SJSA1 (cell line): Measurements from ENCODE around the gene RASA1. TPM values are rescaled to one million over a fixed set of nuclear protein-coding genes. Genes with fewer than 3 reads are reported as not detected.
"Not testable (repeated sequence)": the region's sequence is repeated elsewhere in the genome, so short reads cannot be mapped to it uniquely, and the experiment has no call there.

Experiments used
- DNase-seq, 2 experiments: peaks; one replicate each; pipeline ENCODE4 v3.0.0-alpha.2; 2015 to 2020; ENCODE audit warnings: low spot score in 2 of 2, low read depth in 1 of 2
- H3K27ac ChIP-seq: fragments of 250-450 bp; sonication (Bioruptor Pico); 2 replicates; pipeline ENCODE4 v1.5.1; 2020; ENCODE audit warnings: mild to moderate bottlenecking, moderate library complexity
- H3K27me3 ChIP-seq: fragments of 250-450 bp; sonication (Bioruptor Pico); replicated peaks from 2 replicates; pipeline ENCODE4 v1.5.1; 2020; ENCODE audit warnings: mild to moderate bottlenecking, moderate library complexity
- H3K36me3 ChIP-seq: fragments of 250-450 bp; sonication (Bioruptor Pico); 2 replicates; pipeline ENCODE4 v1.5.1; 2020; ENCODE audit warnings: mild to moderate bottlenecking
- H3K4me1 ChIP-seq: fragments of 250-450 bp; sonication (Bioruptor Pico); replicated peaks from 2 replicates; pipeline ENCODE4 v1.6.1; 2021; ENCODE audit warnings: mild to moderate bottlenecking
- H3K4me3 ChIP-seq: fragments of 250-450 bp; sonication (Bioruptor Pico); 2 replicates; pipeline ENCODE4 v1.5.1; 2020; ENCODE audit warnings: mild to moderate bottlenecking
- H3K9me3 ChIP-seq: fragments of 250-450 bp; sonication (Bioruptor Pico); replicated peaks from 2 replicates; pipeline ENCODE4 v1.5.1; 2020; ENCODE audit warnings: mild to moderate bottlenecking
- total RNA-seq: library from RNA; depleted of rRNA; stranded (reverse); fragments of >200 nt; shearing (Covaris generic); gene quantifications from 2 replicates; pipeline ENCODE4 v1.2.3, GENCODE V29; 2014

RASA1 gene
- total RNA-seq, 1 experiment from 2014 or later: 36.9 TPM

DNA sequence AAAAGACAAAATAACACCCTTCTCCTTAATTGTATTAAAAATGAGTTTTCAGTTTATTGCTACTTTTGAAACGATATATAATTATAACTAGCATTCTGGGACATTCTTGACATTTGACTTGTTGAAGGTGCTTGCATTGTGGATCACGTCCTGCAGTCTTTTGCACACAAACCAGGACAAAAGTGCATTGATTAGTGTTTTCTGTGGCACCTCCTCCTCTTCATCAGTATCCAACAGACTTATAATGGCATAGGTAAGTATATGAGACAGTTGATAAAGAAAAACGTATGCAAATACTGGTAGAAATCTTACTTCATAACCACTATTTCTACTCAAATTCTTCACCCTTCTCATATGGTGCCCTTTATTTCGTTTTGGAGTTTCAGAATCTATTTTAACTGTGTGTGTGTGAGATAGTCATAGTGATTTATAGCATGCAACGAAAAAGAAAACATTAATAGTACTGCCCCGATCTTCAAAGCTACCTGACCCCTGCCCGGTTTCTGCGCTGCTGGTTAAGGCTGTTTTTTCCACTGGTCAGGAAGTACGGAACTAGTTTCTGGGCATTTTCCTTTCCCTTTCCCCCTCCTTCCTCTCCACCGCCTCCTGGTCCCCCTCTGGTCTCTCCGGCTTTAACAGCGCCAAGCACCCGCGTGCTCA, 639 bp upstream of the RASA1 start:
- Histone ChIP-seq H3K27me3 (no peaks in the 10 kb centered on the region), H3K4me1 (peaks cover 5% of the 10 kb centered on the region), H3K27ac (peak overlapping the region; percentile 72), H3K36me3 (0 out of 2 replicates have a peak, but pooled peaks cover 4% of the 10 kb centered on the region), H3K4me3 (peak overlapping the region; percentile 71), H3K9me3 (no peaks in the 10 kb centered on the region)
- no peak for DNase-seq

GRCh38 chr5:87268126-87268969, 665 bp downstream of the RASA1 start:
- no peaks in the 10 kb centered on the region for H3K9me3 ChIP-seq
- DNase-seq: peak; percentile 60 to 81
- H3K36me3 ChIP-seq: 0 out of 2 replicates have a peak, but pooled peaks cover 4% of the 10 kb centered on the region
- peak overlapping the region; percentile 71 for H3K4me3 ChIP-seq
- H3K4me1 ChIP-seq: peaks cover 5% of the 10 kb centered on the region
- H3K27ac ChIP-seq: peak overlapping the region; percentile 60
- no peaks in the 10 kb centered on the region for H3K27me3 ChIP-seq

GRCh38 chr5:87268970-87269377, 1.3 kb downstream of the RASA1 start:
- peaks cover 5% of the 10 kb centered on the region for H3K4me1 ChIP-seq
- DNase-seq: no peak
- 0 out of 2 replicates have a peak, but pooled peaks cover 4% of the 10 kb centered on the region for H3K36me3 ChIP-seq
- H3K4me3 ChIP-seq: peak overlapping the region; percentile 71
- H3K27me3 ChIP-seq: no peaks in the 10 kb centered on the region
- H3K27ac ChIP-seq: no peak overlapping the region
- no peaks in the 10 kb centered on the region for H3K9me3 ChIP-seq

DNA sequence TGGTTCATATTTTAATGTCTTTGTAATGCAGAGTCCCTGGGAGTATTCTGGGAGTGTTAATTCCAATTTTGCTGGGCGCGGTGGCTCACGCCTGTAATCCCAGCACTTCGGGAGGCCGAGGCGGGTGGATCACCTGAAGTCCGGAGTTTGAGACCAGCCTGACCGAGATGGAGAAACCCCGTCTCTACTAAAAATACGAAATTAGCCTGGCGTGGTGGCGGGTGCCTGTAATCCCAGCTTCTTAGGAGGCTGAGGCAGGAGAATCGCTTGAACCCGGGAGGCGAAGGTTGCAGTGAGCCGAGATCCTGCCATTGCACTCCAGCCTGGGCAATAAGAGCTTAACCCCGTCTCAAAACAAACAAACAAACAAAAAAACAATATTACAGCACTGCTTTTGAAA, 3.2 kb downstream of the RASA1 start:
- H3K9me3 ChIP-seq, DNase-seq, H3K36me3 ChIP-seq, H3K4me3 ChIP-seq, H3K4me1 ChIP-seq, H3K27ac ChIP-seq, H3K27me3 ChIP-seq: not testable (repeated sequence)

- Histone ChIP-seq H3K27ac (no peak overlapping the region), H3K36me3 (peaks cover 5% of the 10 kb centered on the region; the same call in 1 of the 2 replicates), H3K4me3 (no peak overlapping the region), H3K4me1 (peaks cover 5% of the 10 kb centered on the region), H3K27me3 (no peaks in the 10 kb centered on the region), H3K9me3 (no peaks in the 10 kb centered on the region)
- no peak for DNase-seq
Observed at GRCh38 chr5:87276655-87277054, 9.0 kb downstream of the RASA1 start.

GRCh38 chr5:87277279-87277835, 9.7 kb downstream of the RASA1 start:
- H3K27ac ChIP-seq: no peak overlapping the region
- H3K4me1 ChIP-seq: peaks cover 5% of the 10 kb centered on the region
- H3K36me3 ChIP-seq: peaks cover 6% of the 10 kb centered on the region
- DNase-seq: no peak
- H3K4me3 ChIP-seq: no peak overlapping the region
- no peaks in the 10 kb centered on the region for H3K9me3 ChIP-seq
- no peaks in the 10 kb centered on the region for H3K27me3 ChIP-seq

DNA sequence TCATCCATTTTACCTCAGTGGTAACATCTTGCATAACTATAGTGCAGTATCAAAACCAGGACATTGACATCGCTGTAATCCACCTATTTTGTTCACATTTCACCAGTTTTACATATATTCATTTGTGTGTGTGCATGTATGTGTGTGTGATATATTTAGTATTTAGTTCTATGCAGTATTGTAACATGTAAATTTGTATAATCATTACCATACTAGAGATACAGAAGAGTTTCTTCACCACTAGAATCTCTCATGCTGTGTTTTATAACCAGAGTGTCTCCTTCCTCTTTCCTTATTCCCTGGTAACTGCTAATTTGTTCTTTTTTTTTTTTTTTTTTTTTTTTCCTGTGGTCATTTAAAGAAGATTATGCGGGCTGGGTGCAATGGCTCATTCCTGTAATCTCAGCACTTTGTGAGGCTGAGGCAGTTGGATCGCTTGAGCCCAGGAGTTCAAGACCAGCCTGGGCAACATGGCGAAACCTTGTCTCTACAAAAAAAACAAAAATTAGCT, 11.0 kb downstream of the RASA1 start:
- no peak overlapping the region for H3K27ac ChIP-seq
- peaks cover 11% of the 10 kb centered on the region for H3K36me3 ChIP-seq
- no peaks in the 10 kb centered on the region for H3K27me3 ChIP-seq
- no peaks in the 10 kb centered on the region for H3K9me3 ChIP-seq
- no peak for DNase-seq
- no peak overlapping the region for H3K4me3 ChIP-seq
- peaks cover 5% of the 10 kb centered on the region for H3K4me1 ChIP-seq

DNA sequence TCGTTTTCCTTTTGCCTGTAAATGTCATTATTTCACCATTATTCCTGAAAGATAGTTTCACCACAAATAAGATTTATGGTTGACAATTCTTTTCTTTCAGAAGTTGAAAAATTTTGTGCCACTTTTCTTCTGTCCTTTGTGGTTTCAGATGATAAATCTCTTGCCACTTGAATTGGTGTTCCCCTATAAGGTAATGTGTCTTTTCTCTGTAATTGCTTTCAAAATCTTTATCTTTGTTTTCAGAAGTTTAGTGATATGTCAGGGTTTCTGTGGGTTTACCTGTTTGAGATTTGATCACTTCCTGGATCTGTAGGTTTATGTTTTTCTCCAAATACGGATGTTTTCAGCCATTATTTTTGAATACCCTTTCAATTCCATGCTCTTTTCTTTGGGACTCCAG, 14.6 kb downstream of the RASA1 start:
- DNase-seq: no peak
- H3K4me1 ChIP-seq: peaks cover 5% of the 10 kb centered on the region
- H3K27me3 ChIP-seq: no peaks in the 10 kb centered on the region
- H3K36me3 ChIP-seq: peaks cover 6% of the 10 kb centered on the region; the same call in 1 of the 2 replicates
- H3K9me3 ChIP-seq: no peaks in the 10 kb centered on the region
- H3K4me3 ChIP-seq: no peak overlapping the region
- H3K27ac ChIP-seq: no peak overlapping the region

GRCh38 chr5:87287266-87287665, 19.6 kb downstream of the RASA1 start:
- H3K27me3 ChIP-seq, DNase-seq, H3K27ac ChIP-seq, H3K9me3 ChIP-seq, H3K4me3 ChIP-seq, H3K4me1 ChIP-seq: not testable (repeated sequence)
- H3K36me3 ChIP-seq: peaks cover 16% of the 10 kb centered on the region

- H3K4me3 ChIP-seq: no peak overlapping the region
Observed at GRCh38 chr5:87298692-87299362, 31.1 kb downstream of the RASA1 start.

GRCh38 chr5:87300176-87300575, 32.5 kb downstream of the RASA1 start:
- no peak overlapping the region for H3K4me3 ChIP-seq
- H3K9me3 ChIP-seq: no peaks in the 10 kb centered on the region
- peak in 1 of 2 experiments; percentile 7 for DNase-seq
- H3K27ac ChIP-seq: no peak overlapping the region; the same call in none of the 2 replicates
- peaks cover 42% of the 10 kb centered on the region for H3K4me1 ChIP-seq
- peaks cover 9% of the 10 kb centered on the region for H3K36me3 ChIP-seq
- H3K27me3 ChIP-seq: no peaks in the 10 kb centered on the region; the same call in 1 of the 2 replicates

More at GRCh38 chr5:87298692-87299362, 31.1 kb downstream of the RASA1 start:
- H3K4me1 ChIP-seq: peaks cover 42% of the 10 kb centered on the region
- no peaks in the 10 kb centered on the region; the same call in 1 of the 2 replicates for H3K27me3 ChIP-seq
- no peak for DNase-seq
- H3K9me3 ChIP-seq: no peaks in the 10 kb centered on the region
- no peak overlapping the region for H3K27ac ChIP-seq
- peaks cover 6% of the 10 kb centered on the region; the same call in 1 of the 2 replicates for H3K36me3 ChIP-seq

GRCh38 chr5:87300744-87301143, 33.1 kb downstream of the RASA1 start:
- peak; percentile 71 to 81 for DNase-seq
- H3K27ac ChIP-seq: peak overlapping the region; percentile 35
- peaks cover 14% of the 10 kb centered on the region for H3K36me3 ChIP-seq
- H3K4me3 ChIP-seq: no peak overlapping the region
- H3K4me1 ChIP-seq: peaks cover 42% of the 10 kb centered on the region
- H3K9me3 ChIP-seq: no peaks in the 10 kb centered on the region
- no peaks in the 10 kb centered on the region; the same call in 1 of the 2 replicates for H3K27me3 ChIP-seq

GRCh38 chr5:87302061-87302460, 34.4 kb downstream of the RASA1 start:
- Histone ChIP-seq H3K27ac (peak overlapping the region; percentile 35), H3K4me1 (peaks cover 42% of the 10 kb centered on the region), H3K27me3 (no peaks in the 10 kb centered on the region; the same call in 1 of the 2 replicates), H3K9me3 (no peaks in the 10 kb centered on the region), H3K4me3 (no peak overlapping the region), H3K36me3 (peaks cover 21% of the 10 kb centered on the region)
- peak in 1 of 2 experiments; percentile 69 for DNase-seq
